GM18519 (cell line): ENCODE measurements around the gene KCNF1.
"Not testable (repeated sequence)": the region's sequence is repeated elsewhere in the genome, so short reads cannot be mapped to it uniquely, and the experiment has no call there.

Source experiments
- ATAC-seq: cut with Tn5 transposase; IDR thresholded peaks from one replicate; pipeline ENCODE4 v1.9.1; 2021; ENCODE audit warnings: mild to moderate bottlenecking, moderate library complexity; ENCODE audit not compliant: unreplicated experiment, low FRiP score

Gene KCNF1

DNA sequence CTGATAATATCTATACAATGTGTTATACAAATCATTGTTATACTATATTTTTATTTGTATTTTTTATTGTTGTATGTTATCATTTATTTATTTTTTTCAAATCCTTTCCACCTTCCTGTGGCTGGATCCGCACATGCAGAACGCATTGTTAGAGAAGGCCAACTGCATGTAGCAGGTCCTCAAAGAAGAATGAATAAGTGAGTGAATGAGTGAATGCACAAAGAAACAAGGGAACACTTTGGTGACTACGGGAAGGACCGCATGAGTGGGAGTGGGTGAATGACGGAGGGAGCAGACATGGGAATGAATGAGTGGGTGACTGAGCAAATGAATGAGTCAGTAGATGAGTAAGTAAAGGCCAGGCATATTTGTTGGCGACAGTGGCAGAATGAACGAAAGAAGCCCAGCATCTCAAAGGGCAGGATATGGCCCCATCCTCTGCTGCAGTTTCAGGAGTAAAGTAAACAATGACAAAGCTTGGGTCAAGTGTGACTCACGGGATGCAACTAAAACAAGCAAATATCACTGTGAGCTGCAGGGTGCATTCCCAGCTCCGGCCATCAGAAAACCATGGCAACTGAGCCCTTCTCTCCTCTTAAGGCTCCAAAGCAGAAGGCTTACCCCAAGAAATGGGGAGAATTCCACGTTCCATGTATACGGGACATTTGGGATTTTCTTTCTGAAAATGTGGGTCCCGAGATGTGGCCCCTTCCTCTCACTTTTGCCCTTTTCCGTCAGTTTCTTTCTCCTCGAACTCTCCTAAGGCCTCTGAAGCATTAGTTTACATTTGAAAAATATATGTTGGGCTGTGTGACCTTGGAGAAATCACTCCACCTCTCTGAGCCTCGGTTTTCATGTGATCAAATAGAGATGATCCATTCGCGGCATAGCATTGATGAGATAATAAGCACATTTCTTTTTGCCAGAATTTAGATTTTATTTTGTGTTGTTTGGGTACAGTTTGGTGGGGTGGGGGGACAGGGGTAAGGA, 24.5 kb downstream of the KCNF1 start:
- no peak for ATAC-seq

GRCh38 chr2:10939058-10939457, 27.3 kb downstream of the KCNF1 start:
- ATAC-seq: no peak

DNA sequence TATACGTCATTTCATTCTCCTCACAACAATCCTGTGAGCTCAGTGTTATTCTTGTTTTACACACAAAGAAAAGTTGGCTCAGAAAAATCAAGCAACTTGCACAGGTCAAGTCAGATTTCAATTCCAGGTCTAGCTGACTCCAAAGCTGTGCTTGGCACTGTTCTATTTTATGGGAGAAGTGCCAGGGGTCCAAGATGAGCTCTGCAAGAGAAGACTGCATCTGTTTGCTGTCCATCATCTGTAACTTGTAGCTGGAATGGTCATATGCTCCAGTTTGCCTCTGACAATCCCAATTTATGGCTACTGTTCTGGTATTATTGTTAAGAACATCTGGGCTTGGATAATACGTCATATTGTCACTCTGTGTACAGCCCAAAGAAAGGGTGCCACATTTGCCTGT, 28.9 kb downstream of the KCNF1 start:
- ATAC-seq: no peak

- ATAC-seq: no peak
These were observed 29.6 kb downstream of the KCNF1 start for GRCh38 chr2:10941383-10941782.

DNA sequence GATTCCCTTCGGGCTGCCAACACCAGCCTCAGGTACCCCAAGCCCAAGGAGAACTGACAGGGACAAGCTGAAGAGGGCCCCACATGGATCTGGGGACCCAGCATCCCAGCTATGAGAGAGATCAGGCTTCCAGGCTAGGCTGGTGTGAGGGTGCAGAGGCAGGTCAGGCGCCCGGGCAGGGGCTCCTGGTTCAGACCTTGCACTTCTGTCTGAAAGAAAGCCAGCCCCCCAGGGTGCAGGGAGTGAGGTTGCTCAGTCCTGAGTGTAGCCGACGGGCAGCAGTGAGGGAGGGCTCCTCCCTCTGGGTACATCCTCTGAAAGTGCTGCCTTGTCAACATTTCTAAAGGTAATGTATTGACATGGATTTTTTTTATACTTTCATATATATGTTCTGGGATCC, 33.1 kb downstream of the KCNF1 start:
- ATAC-seq: no peak

- ATAC-seq: no peak
These were observed 34.7 kb downstream of the KCNF1 start for GRCh38 chr2:10946394-10946793.

GRCh38 chr2:10947005-10947440, 35.3 kb downstream of the KCNF1 start:
- ATAC-seq: no peak

- ATAC-seq: no peak
These were observed 35.9 kb downstream of the KCNF1 start for GRCh38 chr2:10947446-10948187.

GRCh38 chr2:10948188-10948564, 36.4 kb downstream of the KCNF1 start:
- no peak for ATAC-seq

- ATAC-seq: no peak
These were observed 37.0 kb downstream of the KCNF1 start for GRCh38 chr2:10948606-10949230.

DNA sequence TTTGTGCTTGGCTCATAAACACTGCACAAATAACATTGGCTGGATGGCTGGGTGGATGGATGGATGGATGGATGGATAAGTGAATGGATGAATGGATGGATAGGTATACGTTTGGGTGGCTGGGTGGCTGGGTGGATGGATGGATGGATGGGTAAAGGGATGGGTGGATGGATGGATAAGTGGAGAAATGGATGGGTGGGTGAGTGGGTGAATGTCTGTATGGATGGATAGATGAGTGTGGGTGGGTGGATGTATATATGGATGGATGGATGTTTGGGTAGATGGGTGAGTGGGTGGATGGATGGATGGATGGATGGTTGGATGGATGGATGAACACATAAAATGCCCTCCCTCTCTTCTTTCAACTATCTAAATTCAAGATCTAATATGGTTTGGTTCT, 38.1 kb downstream of the KCNF1 start:
- ATAC-seq: no peak

DNA sequence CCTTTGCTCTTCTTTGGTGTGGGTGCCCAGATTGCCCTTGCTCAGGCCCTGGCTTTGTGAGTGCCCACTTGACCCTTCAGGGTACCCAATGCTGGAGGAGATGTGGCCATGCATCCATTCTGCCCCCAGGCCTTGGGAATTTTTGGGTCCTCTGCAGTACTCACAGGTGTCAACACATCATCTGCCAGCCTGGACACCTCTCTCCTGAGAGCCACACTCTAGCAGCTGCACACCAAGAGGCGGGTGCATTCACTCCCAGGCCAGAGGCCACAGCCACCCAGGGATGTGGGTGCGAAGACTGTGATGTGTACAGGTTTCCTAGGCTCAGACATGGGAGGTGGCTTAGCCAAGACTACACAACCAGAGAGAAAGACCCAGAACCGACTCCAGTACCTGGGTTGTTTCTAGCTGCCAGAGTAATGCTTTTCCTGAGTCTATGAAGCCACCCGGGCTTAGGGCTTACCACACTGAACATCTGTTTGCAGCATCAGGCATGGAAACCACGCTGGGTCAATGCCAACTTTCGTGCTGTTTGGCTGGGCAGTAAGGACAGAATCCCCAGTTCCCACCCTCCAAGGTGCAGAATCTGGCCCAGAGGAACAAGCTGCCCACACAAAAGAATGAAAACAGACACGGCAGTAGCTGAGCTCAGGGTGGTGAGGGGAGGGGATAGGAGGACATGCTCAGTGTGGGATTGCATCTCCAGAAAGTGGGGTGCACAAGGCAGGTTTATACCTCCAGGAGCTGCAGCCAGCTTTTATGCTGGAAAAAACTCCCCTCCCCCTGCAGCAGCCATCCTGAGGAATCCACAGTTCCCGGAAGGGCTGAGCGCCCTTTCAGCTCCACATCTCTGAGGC, 40.1 kb downstream of the KCNF1 start:
- ATAC-seq: no peak

- no peak for ATAC-seq
These were observed 42.7 kb downstream of the KCNF1 start for GRCh38 chr2:10954416-10954815.

DNA sequence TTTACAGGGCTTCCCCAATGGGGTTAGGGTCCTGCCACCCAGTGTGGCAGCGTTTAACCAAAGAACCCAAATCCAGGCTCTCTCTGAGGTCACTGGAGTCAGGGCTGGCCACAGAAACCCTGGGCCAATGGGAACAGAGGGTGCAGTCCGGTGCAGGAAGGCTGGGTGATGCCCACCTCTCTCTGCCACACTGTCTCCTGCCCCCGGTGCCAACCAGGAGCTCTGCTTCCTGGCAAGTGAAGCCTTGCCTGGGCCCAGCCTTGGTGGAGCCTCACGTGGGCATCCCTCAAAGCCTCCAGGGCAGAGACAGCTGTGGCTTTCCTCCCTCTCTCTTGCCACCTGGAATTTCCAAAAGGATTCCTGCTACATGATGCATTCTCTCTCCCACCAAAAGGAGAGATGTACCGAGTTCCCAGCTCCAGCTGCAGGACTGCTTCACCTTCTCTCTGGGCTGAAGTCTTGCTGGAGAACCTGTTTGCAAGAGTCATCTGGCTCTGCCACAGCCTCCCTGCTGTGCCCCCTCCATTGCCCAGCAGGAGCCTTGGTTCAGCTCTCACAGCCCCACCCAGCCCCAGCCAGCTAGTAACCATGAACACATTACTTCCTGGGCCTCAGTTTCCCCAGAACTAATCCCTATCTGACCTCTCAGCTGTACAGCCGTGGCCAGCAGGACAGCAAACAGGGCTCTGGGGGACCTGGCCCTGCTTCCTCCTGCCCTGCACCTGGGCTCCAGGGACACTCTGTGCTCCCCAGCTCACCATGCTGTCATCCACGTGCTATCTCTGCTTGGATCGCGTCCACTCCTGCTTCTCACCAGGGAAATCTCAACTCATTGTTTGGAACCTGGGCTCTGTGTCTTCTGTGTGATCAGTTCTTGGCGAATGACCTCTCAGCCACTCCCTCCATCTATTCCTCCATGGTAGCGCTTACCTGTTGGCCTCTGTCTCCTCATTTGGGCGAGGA, 43.4 kb downstream of the KCNF1 start:
- no peak for ATAC-seq

DNA sequence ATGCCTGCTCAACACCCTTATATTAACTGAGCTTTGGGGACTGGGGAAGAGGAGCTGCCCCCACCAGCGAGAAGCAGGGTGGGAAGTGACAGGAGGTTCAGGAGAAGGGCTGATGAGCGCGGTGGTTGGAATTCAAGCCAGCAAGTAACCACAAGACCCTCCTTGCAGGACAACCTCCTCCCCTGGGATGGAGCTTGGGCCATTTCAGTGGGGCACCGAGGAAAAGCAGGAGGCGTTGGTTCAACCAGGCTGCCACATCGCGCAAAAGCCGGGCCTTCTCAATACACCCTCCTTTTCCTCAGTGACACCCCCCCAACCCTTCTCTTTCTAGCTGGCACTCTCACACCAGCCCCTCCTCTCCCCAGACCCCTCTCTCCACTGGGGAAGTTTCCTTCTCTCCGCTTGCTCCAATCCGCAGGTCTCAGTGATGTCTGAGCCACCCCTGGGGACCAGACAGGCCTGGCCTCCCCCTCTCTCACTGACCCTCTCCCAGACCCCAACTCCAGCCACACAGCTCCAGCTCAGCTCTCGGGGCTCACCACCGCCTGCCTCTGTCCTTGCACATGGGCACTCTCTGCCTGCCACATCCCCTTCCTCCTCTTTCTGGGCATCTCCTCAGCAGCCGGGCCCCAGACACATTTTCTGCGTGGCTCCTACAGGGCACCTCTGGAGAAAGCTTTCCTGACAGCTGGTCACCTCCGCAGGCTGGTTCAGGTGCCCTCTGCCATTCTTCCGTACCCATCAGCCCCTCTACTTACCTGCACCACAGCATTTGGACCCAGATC, 44.5 kb downstream of the KCNF1 start:
- no peak for ATAC-seq

DNA sequence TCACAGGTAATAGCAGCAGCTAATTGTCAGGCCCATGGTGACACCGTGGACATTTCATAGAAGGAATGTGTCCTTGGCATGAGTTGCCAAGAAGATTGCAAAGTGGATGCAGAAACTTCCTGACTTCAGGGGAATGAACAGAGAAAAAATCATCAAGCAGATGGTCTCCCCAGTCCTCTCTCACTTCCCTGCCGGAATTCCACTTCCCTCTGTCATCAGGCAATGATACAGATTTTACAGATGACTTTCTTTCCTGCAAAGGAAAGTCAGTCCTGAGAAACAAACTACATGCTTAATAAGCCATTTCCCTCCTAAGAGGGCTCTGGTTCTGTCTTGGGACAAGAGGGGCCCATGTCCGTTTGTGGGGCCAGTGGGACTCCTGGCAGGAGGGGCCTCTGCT, 45.7 kb downstream of the KCNF1 start:
- ATAC-seq: no peak

GRCh38 chr2:10958452-10958851, 46.7 kb downstream of the KCNF1 start:
- ATAC-seq: not testable (repeated sequence)
